ENCODE data around the gene CACNG3.
A peak's percentile ranks its signal among the peaks of the same experiment; 100 is the strongest.

- TF ChIP-seq USF1 (IDR thresholded peaks at IDR 0.05) (no peak), EP300 (IDR thresholded peaks at IDR 0.05; ENCODE audit: borderline replicate concordance) (no peak), EGR1 (IDR thresholded peaks at IDR 0.05) (no peak), TAF1 (IDR thresholded peaks at IDR 0.05; ENCODE audit: low read depth) (no peak), ZBTB7A (IDR thresholded peaks at IDR 0.05; ENCODE audit: low read depth) (no peak), CREB1 (IDR thresholded peaks at IDR 0.05; ENCODE audit: low read depth) (no peak), TCF12 (IDR thresholded peaks at IDR 0.05; ENCODE audit: low read depth) (no peak), FOXM1 (IDR thresholded peaks at IDR 0.05; ENCODE audit: borderline replicate concordance, low read depth) (no peak), RAD21 (IDR thresholded peaks at IDR 0.05; ENCODE audit: low read depth) (peak; percentile 26; the same call in 1 of the 2 replicates), REST (IDR thresholded peaks at IDR 0.05; ENCODE audit: low read depth) (no peak), NFIC (IDR thresholded peaks at IDR 0.05) (no peak), CEBPB (IDR thresholded peaks at IDR 0.05) (no peak)
- TF ChIP-seq, protein P1, sequence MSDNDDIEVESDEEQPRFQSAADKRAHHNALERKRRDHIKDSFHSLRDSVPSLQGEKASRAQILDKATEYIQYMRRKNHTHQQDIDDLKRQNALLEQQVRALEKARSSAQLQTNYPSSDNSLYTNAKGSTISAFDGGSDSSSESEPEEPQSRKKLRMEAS (IDR thresholded peaks at IDR 0.05) = no peak
Measured at GRCh38 chr16:24409045-24409444, 152.9 kb downstream of the CACNG3 start.
